ENCODE results near the gene UACA.

- TF ChIP-seq CTCF (IDR thresholded peaks at IDR 0.05) (no peak), POLR2AphosphoS5 (IDR thresholded peaks at IDR 0.05) (no peak)
Measured at GRCh38 chr15:70712271-70712670, 51.1 kb downstream of the UACA start.
